ACC112 (cell line): ENCODE results near the gene MPI.
"Not testable (repeated sequence)": the region's sequence is repeated elsewhere in the genome, so short reads cannot be mapped to it uniquely, and the experiment has no call there.

Source experiments
- H2AFZ ChIP-seq: fragments of 200-600 bp; sonication (generic); one replicate; pipeline ENCODE4 v1.6.0; 2017; ENCODE audit warnings: antibody characterized with exemption, low read length; ENCODE audit not compliant: unreplicated experiment
- H3K27ac ChIP-seq: fragments of 200-600 bp; sonication (generic); 2 replicates; pipeline ENCODE4 v1.5.1; 2014; ENCODE audit warnings: low read depth, mild to moderate bottlenecking, antibody characterized with exemption, low read length, moderate library complexity
- H3K27me3 ChIP-seq: fragments of 200-600 bp; sonication (generic); 2 replicates; pipeline ENCODE4 v1.6.1; 2014; ENCODE audit warnings: mild to moderate bottlenecking, antibody characterized with exemption, low read length, moderate library complexity, mixed read lengths; ENCODE audit not compliant: insufficient read depth
- H3K36me3 ChIP-seq: fragments of 200-600 bp; sonication (generic); 2 replicates; pipeline ENCODE4 v1.6.1; 2016; ENCODE audit warnings: mild to moderate bottlenecking, antibody characterized with exemption, low read length, moderate library complexity, mixed read lengths; ENCODE audit not compliant: insufficient read depth
- H3K4me1 ChIP-seq: fragments of 200-600 bp; sonication (generic); one replicate; pipeline ENCODE4 v1.6.1; 2016; ENCODE audit warnings: low read length, mixed read lengths; ENCODE audit not compliant: insufficient read depth, unreplicated experiment, control insufficient read depth
- H3K4me3 ChIP-seq: fragments of 200-600 bp; sonication (generic); 2 replicates; pipeline ENCODE4 v1.5.1; 2014; ENCODE audit warnings: mild to moderate bottlenecking, low read depth, low read length
- H3K79me2 ChIP-seq: fragments of 200-600 bp; sonication (generic); one replicate; pipeline ENCODE4 v1.6.0; 2016; ENCODE audit warnings: low read length; ENCODE audit not compliant: control insufficient read depth, unreplicated experiment, insufficient read depth

MPI gene

DNA sequence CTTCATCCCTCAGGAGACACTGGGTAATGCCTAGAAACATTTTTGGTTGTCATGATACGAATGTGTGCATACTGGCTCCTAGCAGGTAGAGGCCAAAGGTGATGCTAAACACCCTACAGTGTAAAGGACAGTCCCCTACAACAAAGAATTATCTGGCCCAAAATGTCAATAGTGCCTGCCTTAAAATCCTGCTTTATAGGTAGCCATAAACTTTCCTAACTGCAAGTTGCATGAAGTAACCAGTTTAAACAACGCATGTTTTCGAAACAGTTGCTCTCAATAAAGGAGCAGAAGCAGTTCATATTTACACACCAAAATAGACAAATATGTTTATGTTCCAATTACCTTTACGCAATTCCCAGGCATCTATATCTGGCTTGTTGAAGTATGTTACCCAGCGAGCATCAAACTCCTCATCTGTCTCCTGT, 38.9 kb downstream of the MPI start:
- Histone ChIP-seq H3K4me3 (no peak overlapping the region), H3K4me1 (peaks cover 4% of the 10 kb centered on the region), H3K36me3 (peaks cover 27% of the 10 kb centered on the region), H2AFZ (no peak overlapping the region), H3K27ac (no peak overlapping the region), H3K79me2 (peaks cover 47% of the 10 kb centered on the region), H3K27me3 (no peaks in the 10 kb centered on the region)

GRCh38 chr15:74933573-74933972, 43.7 kb downstream of the MPI start:
- peaks cover 12% of the 10 kb centered on the region for H3K4me1 ChIP-seq
- H3K4me3 ChIP-seq = no peak overlapping the region

DNA sequence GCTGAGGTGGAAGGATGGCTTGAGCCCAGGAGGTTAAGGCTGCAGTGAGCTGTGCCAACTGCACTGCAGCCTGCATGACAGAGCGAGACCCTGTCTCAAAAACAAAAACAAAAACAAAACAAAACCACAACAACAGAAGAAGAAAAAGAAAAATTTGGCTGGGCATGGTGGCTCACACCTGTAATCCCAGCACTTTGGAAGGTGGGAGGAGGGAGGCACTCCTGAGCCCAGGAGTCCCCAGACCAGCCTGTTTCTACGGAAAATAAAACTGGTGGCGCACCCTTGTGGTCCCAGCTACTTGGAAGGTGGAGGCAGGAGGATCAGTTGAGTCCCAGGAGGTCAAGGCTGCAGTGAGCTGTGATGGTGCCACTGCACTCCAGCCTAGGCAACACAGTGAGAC, 45.4 kb downstream of the MPI start:
- not testable (repeated sequence) for H3K27ac ChIP-seq, H2AFZ ChIP-seq, H3K27me3 ChIP-seq, H3K4me3 ChIP-seq, H3K36me3 ChIP-seq
- Histone ChIP-seq H3K4me1 (peaks cover 12% of the 10 kb centered on the region), H3K79me2 (peaks cover 71% of the 10 kb centered on the region)

More at GRCh38 chr15:74933573-74933972, 43.7 kb downstream of the MPI start:
- Histone ChIP-seq H3K79me2 (peaks cover 80% of the 10 kb centered on the region), H3K27me3 (no peaks in the 10 kb centered on the region), H3K36me3 (peaks cover 16% of the 10 kb centered on the region), H3K27ac (no peak overlapping the region), H2AFZ (no peak overlapping the region)

GRCh38 chr15:74937272-74937589, 47.4 kb downstream of the MPI start:
- Histone ChIP-seq H2AFZ (peak overlapping the region; percentile 76), H3K4me1 (peaks cover 12% of the 10 kb centered on the region), H3K79me2 (peaks cover 55% of the 10 kb centered on the region), H3K4me3 (peak overlapping the region; percentile 94), H3K27ac (peak overlapping the region; percentile 65; the same call in 1 of the 2 replicates), H3K36me3 (peaks cover 3% of the 10 kb centered on the region; the same call in 1 of the 2 replicates), H3K27me3 (no peaks in the 10 kb centered on the region)

DNA sequence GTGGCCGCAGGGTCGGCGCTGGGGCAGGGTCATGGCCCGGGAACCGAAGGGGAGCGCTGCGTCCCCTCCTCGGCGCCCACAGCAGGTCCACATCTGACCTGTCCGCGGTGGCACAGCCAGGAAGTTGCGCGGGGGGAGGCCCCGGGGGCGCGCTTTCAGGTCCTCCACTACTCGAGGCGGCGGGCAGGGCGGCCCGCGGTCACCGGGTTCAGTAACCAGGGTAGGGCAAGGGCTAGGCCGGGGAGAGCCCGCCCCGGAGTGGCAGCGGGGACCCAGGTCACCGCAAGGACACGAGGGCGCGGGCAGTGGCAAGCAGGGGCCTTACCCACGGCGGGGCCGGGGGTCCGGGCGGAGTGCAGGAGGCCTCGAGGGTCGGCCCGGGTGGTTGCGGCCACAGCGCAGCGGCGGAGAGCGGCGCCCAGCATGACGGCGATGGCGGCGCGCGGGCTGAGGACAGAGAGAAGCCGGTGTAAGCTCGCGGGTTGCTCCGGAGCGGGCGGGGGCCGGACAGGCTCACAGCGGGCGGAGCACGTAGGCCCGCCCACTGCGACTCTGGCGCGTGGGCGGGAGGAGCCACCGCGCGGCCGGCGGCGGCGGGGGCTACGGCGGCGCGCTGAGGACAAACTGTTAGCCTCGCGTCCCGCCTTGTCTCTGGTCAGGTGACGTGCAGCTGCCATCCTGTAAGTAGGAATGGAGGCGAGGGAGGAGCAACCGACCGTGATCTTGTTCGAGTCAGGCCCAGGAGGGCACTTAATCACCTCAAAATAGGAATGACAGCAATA, 47.9 kb downstream of the MPI start, which contains the start of gene COX5A:
COX5A (minus strand) TSS at position 484 of the 782 bp plus-strand sequence; CDS start at position 425, 59 bp downstream.
- Histone ChIP-seq H3K79me2 (peaks cover 49% of the 10 kb centered on the region), H3K27ac (peak within 1 kb of the TSS; percentile 65), H3K4me3 (peak within 1 kb of the TSS; percentile 94), H2AFZ (peak within 1 kb of the TSS; percentile 76), H3K4me1 (peaks cover 12% of the 10 kb centered on the region), H3K27me3 (no peaks in the 10 kb centered on the region), H3K36me3 (peaks cover 3% of the 10 kb centered on the region; the same call in 1 of the 2 replicates)

GRCh38 chr15:74950078-74950908, 60.5 kb downstream of the MPI start:
- Histone ChIP-seq H3K27me3 (no peaks in the 10 kb centered on the region), H3K27ac (no peak overlapping the region), H2AFZ (no peak overlapping the region), H3K4me3 (no peak overlapping the region), H3K4me1 (peaks cover 15% of the 10 kb centered on the region), H3K36me3 (no peaks in the 10 kb centered on the region), H3K79me2 (peaks cover 22% of the 10 kb centered on the region)

DNA sequence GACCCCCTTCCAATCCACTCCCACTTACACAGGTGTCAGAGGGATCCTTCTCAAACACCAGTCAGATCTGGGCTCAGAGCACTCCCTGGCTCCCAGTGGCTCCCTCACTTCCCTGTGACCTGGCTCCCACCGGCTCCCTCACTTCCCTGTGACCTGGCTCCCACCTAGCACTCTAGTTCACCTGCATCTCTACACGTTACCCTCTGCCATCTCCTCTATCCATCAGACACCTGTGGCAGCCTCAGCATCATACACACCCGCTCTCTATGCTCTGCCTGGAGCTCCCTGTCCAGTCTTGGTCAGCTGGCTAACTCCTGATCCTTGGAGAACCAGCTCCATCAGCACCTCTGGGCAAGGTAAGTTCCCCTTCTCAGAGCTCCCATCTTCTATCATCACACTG, 61.2 kb downstream of the MPI start:
- Histone ChIP-seq H2AFZ (no peak overlapping the region), H3K36me3 (no peaks in the 10 kb centered on the region), H3K4me3 (no peak overlapping the region), H3K79me2 (peaks cover 29% of the 10 kb centered on the region), H3K27me3 (no peaks in the 10 kb centered on the region), H3K27ac (no peak overlapping the region), H3K4me1 (peaks cover 15% of the 10 kb centered on the region)
